ENCODE measurements around the gene CBLN3. TPM values are rescaled to one million over a fixed set of nuclear protein-coding genes. Genes with fewer than 3 reads are reported as not detected.

CBLN3 gene
- total and polyA plus RNA-seq, 11 donors: 0.38 to 4.9 (median 0.80) TPM

DNA sequence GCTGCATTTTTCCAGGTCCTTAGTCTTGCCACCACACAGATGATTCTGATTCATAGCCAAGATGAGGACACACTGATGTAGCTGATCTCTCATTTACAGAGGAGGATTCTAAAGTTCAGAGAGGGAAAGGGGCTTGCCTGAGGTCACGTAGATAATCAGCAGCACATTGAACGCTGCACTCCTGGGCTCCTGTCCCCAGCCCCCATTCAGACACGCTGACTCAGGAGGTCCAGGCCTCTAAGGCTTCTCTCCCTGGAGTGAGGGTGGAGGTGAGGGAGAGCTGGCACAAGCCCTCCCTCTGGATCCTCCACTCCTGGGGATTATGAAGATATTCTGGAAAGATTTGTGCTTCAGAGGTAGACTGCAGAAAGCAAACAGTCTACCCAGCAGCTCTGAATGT is 51.1 kb downstream of the CBLN3 start:
- 76 to 92% (median 84%) methylated on average over 2 to 3 of the region's 3 CpGs for WGBS, 4 donors
- H3K9me3 ChIP-seq: no peaks in the 10 kb centered on the region
- TF ChIP-seq POLR2A (IDR thresholded peaks at IDR 0.05): no peak
- TF ChIP-seq, protein P1, sequence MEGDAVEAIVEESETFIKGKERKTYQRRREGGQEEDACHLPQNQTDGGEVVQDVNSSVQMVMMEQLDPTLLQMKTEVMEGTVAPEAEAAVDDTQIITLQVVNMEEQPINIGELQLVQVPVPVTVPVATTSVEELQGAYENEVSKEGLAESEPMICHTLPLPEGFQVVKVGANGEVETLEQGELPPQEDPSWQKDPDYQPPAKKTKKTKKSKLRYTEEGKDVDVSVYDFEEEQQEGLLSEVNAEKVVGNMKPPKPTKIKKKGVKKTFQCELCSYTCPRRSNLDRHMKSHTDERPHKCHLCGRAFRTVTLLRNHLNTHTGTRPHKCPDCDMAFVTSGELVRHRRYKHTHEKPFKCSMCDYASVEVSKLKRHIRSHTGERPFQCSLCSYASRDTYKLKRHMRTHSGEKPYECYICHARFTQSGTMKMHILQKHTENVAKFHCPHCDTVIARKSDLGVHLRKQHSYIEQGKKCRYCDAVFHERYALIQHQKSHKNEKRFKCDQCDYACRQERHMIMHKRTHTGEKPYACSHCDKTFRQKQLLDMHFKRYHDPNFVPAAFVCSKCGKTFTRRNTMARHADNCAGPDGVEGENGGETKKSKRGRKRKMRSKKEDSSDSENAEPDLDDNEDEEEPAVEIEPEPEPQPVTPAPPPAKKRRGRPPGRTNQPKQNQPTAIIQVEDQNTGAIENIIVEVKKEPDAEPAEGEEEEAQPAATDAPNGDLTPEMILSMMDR (IDR thresholded peaks at IDR 0.05): no peak
- intact Hi-C loops (cut with DNase I): no loop called here
- H3K27ac ChIP-seq: no peak overlapping the region
- H3K4me1 ChIP-seq: peaks cover 0 to 16% (median 3%) of the 10 kb centered on the region in 12 donors
- H3K27me3 ChIP-seq: no peaks in the 10 kb centered on the region
- ATAC-seq (no peak), DNase-seq (no peak)
- no peak overlapping the region for H3K4me3 ChIP-seq
- H3K36me3 ChIP-seq: peaks cover 0 to 15% (median 0%) of the 10 kb centered on the region in 9 donors

DNA sequence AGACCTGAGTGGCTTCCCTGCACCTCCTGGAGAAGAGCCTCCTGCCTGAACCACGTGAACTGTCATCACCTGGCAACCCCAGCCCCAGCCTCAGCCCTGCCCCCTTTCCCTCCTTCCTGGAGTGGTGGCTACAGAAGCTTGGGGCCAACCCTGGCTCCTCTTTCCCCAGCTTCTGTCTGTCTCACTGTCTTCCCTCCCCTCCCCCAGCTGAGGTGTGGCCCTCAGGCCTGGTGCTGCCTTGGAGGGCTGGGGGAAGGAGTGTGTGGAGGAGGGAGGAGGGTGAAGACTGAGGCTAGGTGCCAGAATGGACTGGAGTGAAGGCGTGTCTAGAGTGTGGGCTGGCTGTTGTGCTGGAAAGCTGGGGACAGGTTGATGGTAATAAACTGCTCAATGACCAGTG is 51.8 kb downstream of the CBLN3 start:
- Histone ChIP-seq H3K27me3 (no peaks in the 10 kb centered on the region), H3K36me3 (peaks cover 0 to 15% (median 0%) of the 10 kb centered on the region in 9 donors), H3K4me1 (peaks cover 0 to 21% (median 3%) of the 10 kb centered on the region in 12 donors), H3K4me3 (no peak overlapping the region), H3K27ac (no peak overlapping the region), H3K9me3 (no peaks in the 10 kb centered on the region)
- intact Hi-C loops (cut with DNase I): no loop called here
- WGBS, 4 donors: 64 to 82% (median 75%) methylated on average over 2 of the region's 2 CpGs
- DNase-seq: no peak
- TF ChIP-seq, protein P1 (IDR thresholded peaks at IDR 0.05): no peak
- TF ChIP-seq POLR2A (IDR thresholded peaks at IDR 0.05): no peak
- ATAC-seq: peak in 1 of 4 donors; percentile 22

DNA sequence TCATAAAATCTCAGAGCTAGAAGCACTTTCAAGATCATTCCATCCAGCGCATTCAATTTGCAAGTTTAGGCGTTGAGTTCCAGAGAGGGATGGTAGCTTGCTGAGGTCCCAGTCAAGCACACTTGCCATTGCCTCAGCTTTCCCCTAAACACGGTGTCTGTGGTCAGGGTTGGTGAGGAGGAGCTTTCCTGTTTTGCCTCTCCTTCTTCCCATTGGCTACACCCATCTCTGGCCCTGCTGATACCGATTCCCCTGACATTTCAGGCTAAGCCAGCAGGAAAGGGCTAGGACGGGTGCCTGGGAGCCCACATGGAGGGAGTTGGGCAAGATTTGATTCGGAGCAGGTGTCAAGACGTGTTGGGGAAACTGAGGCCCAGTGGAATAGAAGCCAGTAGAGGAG is 52.3 kb downstream of the CBLN3 start:
- intact Hi-C loops (cut with DNase I): no loop called here
- ATAC-seq: no peak

More for the DNA sequence above, 52.3 kb downstream of the CBLN3 start:
- DNase-seq: no peak
- 62 to 71% (median 65%) methylated on average over 7 of the region's 7 CpGs for WGBS, 4 donors
- peaks cover 0 to 22% (median 3%) of the 10 kb centered on the region in 12 donors for H3K4me1 ChIP-seq
- H3K9me3 ChIP-seq: no peaks in the 10 kb centered on the region
- no peak overlapping the region for H3K4me3 ChIP-seq
- no peak overlapping the region for H3K27ac ChIP-seq
- no peak for TF ChIP-seq POLR2A (IDR thresholded peaks at IDR 0.05)
- TF ChIP-seq, protein P1 (IDR thresholded peaks at IDR 0.05): no peak
- peaks cover 0 to 15% (median 0%) of the 10 kb centered on the region in 9 donors for H3K36me3 ChIP-seq
- no peaks in the 10 kb centered on the region for H3K27me3 ChIP-seq

Other genes starting within 250 kb of the CBLN3 start
- gene IPO4, start 240.9 kb downstream of the CBLN3 start, total RNA-seq: 10 to 100 TPM in 8 of 9 donors, 1 to 10 TPM in 1; 9.1 to 25.6 (median 17.2) TPM
- gene IPO4, start 240.9 kb downstream of the CBLN3 start, polyA plus RNA-seq: 10 to 100 TPM in 1 of 2 donors, 1 to 10 TPM in 1; 1.8 to 40.0 TPM
- gene TM9SF1, start 234.2 kb downstream of the CBLN3 start, total RNA-seq: 10 to 100 TPM; 15.4 to 32.3 (median 26.3) TPM
- gene TM9SF1, start 234.2 kb downstream of the CBLN3 start, polyA plus RNA-seq: 10 to 100 TPM in 1 of 2 donors, 1 to 10 TPM in 1; 6.1 to 52.8 TPM
- under 1 TPM in 1 of 9 donors, not detected in 8; 0.19 TPM for gene TSSK4, start 224.0 kb downstream of the CBLN3 start, total RNA-seq
- gene TSSK4, start 224.0 kb downstream of the CBLN3 start, polyA plus RNA-seq: under 1 TPM in 1 of 2 donors, not detected in 1; 0.23 TPM
- 10 to 100 TPM; 20.2 to 42.3 (median 34.5) TPM for gene CHMP4A, start 216.2 kb downstream of the CBLN3 start, total RNA-seq
- gene CHMP4A, start 216.2 kb downstream of the CBLN3 start, polyA plus RNA-seq: 10 to 100 TPM; 32.1 to 72.8 TPM
- gene MDP1, start 213.6 kb downstream of the CBLN3 start, total RNA-seq: 10 to 100 TPM; 12.8 to 22.6 (median 15.5) TPM
- 10 to 100 TPM; 20.8 to 26.5 TPM for gene MDP1, start 213.6 kb downstream of the CBLN3 start, polyA plus RNA-seq
- gene NEDD8, start 197.3 kb downstream of the CBLN3 start, total RNA-seq: 100 to 1,000 TPM; 174 to 217 (median 197) TPM
- gene NEDD8, start 197.3 kb downstream of the CBLN3 start, polyA plus RNA-seq: 100 to 1,000 TPM; 276 to 287 TPM
- gene GMPR2, start 196.7 kb downstream of the CBLN3 start, total RNA-seq: 10 to 100 TPM; 23.9 to 55.9 (median 32.8) TPM
- gene GMPR2, start 196.7 kb downstream of the CBLN3 start, polyA plus RNA-seq: 10 to 100 TPM; 26.6 to 28.1 TPM
- 10 to 100 TPM; 34.5 to 58.1 (median 42.6) TPM for gene TINF2, start 187.0 kb downstream of the CBLN3 start, total RNA-seq
- gene TINF2, start 187.0 kb downstream of the CBLN3 start, polyA plus RNA-seq: 10 to 100 TPM; 16.1 to 55.4 TPM
- gene TGM1, start 166.5 kb downstream of the CBLN3 start, total RNA-seq: 10 to 100 TPM in 1 of 9 donors, 1 to 10 TPM in 3, under 1 TPM in 2, not detected in 3; 0.52 to 38.9 (median 1.0) TPM
- under 1 TPM; 0.61 to 0.69 TPM for gene TGM1, start 166.5 kb downstream of the CBLN3 start, polyA plus RNA-seq
- gene RABGGTA, start 158.1 kb downstream of the CBLN3 start, total RNA-seq: 10 to 100 TPM; 18.8 to 33.1 (median 26.7) TPM
- gene RABGGTA, start 158.1 kb downstream of the CBLN3 start, polyA plus RNA-seq: 10 to 100 TPM; 26.3 to 29.2 TPM
- gene DHRS1, start 129.9 kb downstream of the CBLN3 start, total RNA-seq: 10 to 100 TPM in 6 of 9 donors, 1 to 10 TPM in 3; 6.3 to 18.1 (median 11.3) TPM
- gene DHRS1, start 129.9 kb downstream of the CBLN3 start, polyA plus RNA-seq: 10 to 100 TPM in 1 of 2 donors, 1 to 10 TPM in 1; 5.5 to 10.7 TPM
- gene NOP9, start 129.8 kb downstream of the CBLN3 start, total RNA-seq: 10 to 100 TPM; 22.1 to 34.0 (median 27.8) TPM
- 10 to 100 TPM; 13.5 to 29.8 TPM for gene NOP9, start 129.8 kb downstream of the CBLN3 start, polyA plus RNA-seq
- gene CIDEB, start 121.7 kb downstream of the CBLN3 start, total RNA-seq: 10 to 100 TPM in 1 of 9 donors, 1 to 10 TPM in 8; 1.7 to 10.1 (median 3.0) TPM
- gene CIDEB, start 121.7 kb downstream of the CBLN3 start, polyA plus RNA-seq: 1 to 10 TPM; 2.6 to 3.2 TPM
- 1 to 10 TPM in 7 of 9 donors, under 1 TPM in 2; 0.81 to 3.8 (median 1.6) TPM for gene LTB4R2, start 119.5 kb downstream of the CBLN3 start, total RNA-seq
- gene LTB4R2, start 119.5 kb downstream of the CBLN3 start, polyA plus RNA-seq: under 1 TPM; 0.53 to 0.64 TPM
- gene LTB4R, start 118.2 kb downstream of the CBLN3 start, total RNA-seq: 1 to 10 TPM in 8 of 9 donors, under 1 TPM in 1; 0.92 to 8.8 (median 1.7) TPM
- gene LTB4R, start 118.2 kb downstream of the CBLN3 start, polyA plus RNA-seq: 1 to 10 TPM; 1.2 to 2.2 TPM
- gene ADCY4, start 94.6 kb downstream of the CBLN3 start, total RNA-seq: 10 to 100 TPM; 20.7 to 47.5 (median 27.5) TPM
- 10 to 100 TPM; 21.9 to 40.4 TPM for gene ADCY4, start 94.6 kb downstream of the CBLN3 start, polyA plus RNA-seq
- 10 to 100 TPM in 1 of 9 donors, 1 to 10 TPM in 6, under 1 TPM in 2; 0.75 to 10.5 (median 3.0) TPM for gene RIPK3, start 89.7 kb downstream of the CBLN3 start, total RNA-seq
- 1 to 10 TPM; 4.0 to 4.4 TPM for gene RIPK3, start 89.7 kb downstream of the CBLN3 start, polyA plus RNA-seq
- gene NFATC4, start 61.5 kb downstream of the CBLN3 start, total RNA-seq: 10 to 100 TPM in 7 of 9 donors, 1 to 10 TPM in 2; 6.5 to 19.1 (median 11.7) TPM
- 10 to 100 TPM; 12.5 to 23.0 TPM for gene NFATC4, start 61.5 kb downstream of the CBLN3 start, polyA plus RNA-seq
- 10 to 100 TPM in 1 of 9 donors, 1 to 10 TPM in 8; 3.7 to 10.0 (median 7.5) TPM for gene NYNRIN, start 30.7 kb downstream of the CBLN3 start, total RNA-seq
- 1 to 10 TPM; 3.6 to 6.7 TPM for gene NYNRIN, start 30.7 kb downstream of the CBLN3 start, polyA plus RNA-seq
- gene KHNYN, start 286 bp upstream of the CBLN3 start, total RNA-seq: 10 to 100 TPM; 16.9 to 33.4 (median 20.1) TPM
- 10 to 100 TPM; 15.6 to 34.5 TPM for gene KHNYN, start 286 bp upstream of the CBLN3 start, polyA plus RNA-seq
- 10 to 100 TPM; 58.6 to 74.6 (median 60.5) TPM for gene SDR39U1, start 13.1 kb upstream of the CBLN3 start, total RNA-seq
- gene SDR39U1, start 13.1 kb upstream of the CBLN3 start, polyA plus RNA-seq: 100 to 1,000 TPM in 1 of 2 donors, 10 to 100 TPM in 1; 68.4 to 109 TPM
- 1 to 10 TPM in 1 of 9 donors, under 1 TPM in 3, not detected in 5; 0.31 to 2.2 (median 0.52) TPM for gene CMA1, start 78.6 kb upstream of the CBLN3 start, total RNA-seq
- under 1 TPM in 1 of 2 donors, not detected in 1; 0.19 TPM for gene CMA1, start 78.6 kb upstream of the CBLN3 start, polyA plus RNA-seq
- gene CTSG, start 146.6 kb upstream of the CBLN3 start, total RNA-seq: 1 to 10 TPM in 4 of 9 donors, under 1 TPM in 4, not detected in 1; 0.42 to 2.9 (median 0.91) TPM
- under 1 TPM in 1 of 2 donors, not detected in 1; 0.08 TPM for gene CTSG, start 146.6 kb upstream of the CBLN3 start, polyA plus RNA-seq
- gene GZMH, start 180.0 kb upstream of the CBLN3 start, total RNA-seq: 1 to 10 TPM in 4 of 9 donors, not detected in 5; 1.2 to 5.9 (median 2.6) TPM
- under 1 TPM; 0.30 to 0.61 TPM for gene GZMH, start 180.0 kb upstream of the CBLN3 start, polyA plus RNA-seq
- 10 to 100 TPM in 1 of 9 donors, 1 to 10 TPM in 3, under 1 TPM in 3, not detected in 2; 0.49 to 18.8 (median 1.3) TPM for gene GZMB, start 204.5 kb upstream of the CBLN3 start, total RNA-seq
- 1 to 10 TPM in 1 of 2 donors, under 1 TPM in 1; 0.32 to 1.4 TPM for gene GZMB, start 204.5 kb upstream of the CBLN3 start, polyA plus RNA-seq